ENCODE results near the gene HYCC2.
A peak's percentile ranks its signal among the peaks of the same experiment; 100 is the strongest.
"Not testable (repeated sequence)": the region's sequence is repeated elsewhere in the genome, so short reads cannot be mapped to it uniquely, and the experiment has no call there.

HYCC2 gene

GRCh38 chr2:201070948-201071478, 458 bp downstream of the HYCC2 start:
- DNase-seq: peak; percentile 4

DNA sequence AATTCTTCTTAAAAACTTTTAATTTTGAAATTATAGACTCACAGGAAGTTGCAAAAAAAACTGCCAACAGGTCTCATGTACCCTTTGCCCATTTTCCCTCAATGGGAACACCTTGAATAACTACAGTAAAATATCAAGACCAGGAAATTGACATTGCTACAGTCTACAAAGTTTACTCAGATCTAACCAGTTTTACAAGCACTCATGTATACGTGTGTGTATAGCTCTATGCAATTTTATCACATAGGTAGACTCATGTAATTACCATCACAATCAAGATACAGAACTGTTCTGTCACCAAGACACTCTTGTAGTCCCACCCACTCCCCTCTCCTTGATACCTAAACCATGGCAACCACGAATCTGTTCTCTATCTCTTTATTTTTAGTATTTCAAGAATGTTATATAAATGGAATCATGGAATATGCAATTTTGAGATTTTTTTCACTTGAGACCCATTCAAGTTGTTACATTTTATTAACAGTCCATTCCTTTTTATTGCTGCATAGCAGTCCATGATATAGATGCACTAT, 6.6 kb downstream of the HYCC2 start:
- DNase-seq: no peak

DNA sequence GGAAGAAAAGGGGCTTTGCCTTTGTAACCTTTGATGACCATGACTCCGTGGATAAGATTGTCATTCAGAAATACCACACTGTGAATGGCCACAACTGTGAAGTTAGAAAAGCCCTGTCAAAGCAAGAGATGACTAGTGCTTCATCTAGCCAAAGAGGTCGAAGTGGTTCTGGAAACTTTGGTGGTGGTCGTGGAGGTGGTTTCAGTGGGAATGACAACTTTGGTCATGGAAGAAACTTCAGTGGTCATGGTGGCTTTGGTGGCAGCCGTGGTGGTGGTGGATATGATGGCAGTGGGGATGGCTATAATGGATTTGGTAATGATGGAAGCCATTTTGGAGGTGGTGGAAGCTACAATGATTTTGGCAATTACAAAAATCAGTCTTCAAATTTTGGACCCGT, 8.0 kb downstream of the HYCC2 start:
- not testable (repeated sequence) for DNase-seq

- no peak for DNase-seq
Measured at GRCh38 chr2:201059961-201060755, 11.3 kb downstream of the HYCC2 start.

DNA sequence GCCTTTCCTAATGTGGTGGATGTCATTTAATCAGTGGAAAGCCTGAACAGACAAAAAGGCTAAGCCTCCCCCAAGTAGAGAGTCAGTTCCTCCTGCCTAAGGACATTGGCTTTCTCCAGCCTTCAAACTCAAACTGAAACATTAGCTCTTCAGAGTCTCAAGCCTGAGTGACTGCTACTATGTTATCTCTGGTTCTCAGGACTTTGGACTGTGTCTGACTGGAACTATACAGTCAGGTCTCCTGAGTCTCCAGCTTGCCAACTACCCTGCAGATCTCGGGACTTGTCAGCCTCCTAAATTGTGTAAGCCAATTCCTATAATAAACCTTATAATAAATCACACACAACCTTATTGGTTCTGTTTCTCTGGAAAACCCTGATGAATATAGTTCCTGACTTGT, 12.6 kb downstream of the HYCC2 start:
- no peak for DNase-seq

GRCh38 chr2:201057715-201058248, 13.7 kb downstream of the HYCC2 start:
- DNase-seq: no peak

DNA sequence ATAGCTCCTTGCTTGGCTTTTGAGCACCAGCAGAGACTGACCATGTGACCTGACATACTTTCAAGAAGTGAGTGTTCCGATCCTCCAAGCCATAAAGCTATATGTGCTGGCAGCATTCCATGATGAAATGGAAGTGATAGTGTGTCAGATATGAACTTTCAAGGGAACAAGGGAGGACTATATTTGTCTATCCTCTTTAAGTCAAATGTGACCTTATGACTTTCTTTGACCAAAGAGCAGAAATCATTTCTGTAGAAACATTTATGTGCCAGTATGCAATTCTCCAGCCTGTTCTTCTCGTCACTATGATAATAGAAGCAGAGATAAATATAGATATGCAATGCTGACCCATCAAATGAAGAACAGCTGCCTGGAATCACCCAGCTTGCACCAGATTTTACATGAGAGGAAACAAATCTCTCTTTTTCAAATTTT, 14.4 kb downstream of the HYCC2 start:
- no peak for DNase-seq

DNA sequence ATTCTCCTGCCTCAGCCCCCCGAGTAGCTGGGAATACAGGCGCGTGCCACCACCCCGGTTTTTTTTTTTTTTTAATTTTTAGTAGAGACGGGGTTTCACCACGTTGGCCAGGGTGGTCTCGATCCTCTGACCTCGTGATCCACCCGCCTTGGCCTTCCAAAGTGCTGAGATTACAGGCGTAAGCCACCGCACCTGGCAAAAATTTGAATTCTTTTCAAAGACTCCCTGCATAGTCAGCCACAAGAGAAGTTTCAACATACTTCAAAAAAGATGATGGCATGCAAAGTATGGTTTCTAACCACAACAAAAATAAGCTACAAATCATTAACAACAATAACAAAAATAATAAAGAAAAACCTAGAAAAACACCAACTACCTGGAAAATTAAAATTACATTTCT, 22.0 kb downstream of the HYCC2 start:
- DNase-seq: no peak

- DNase-seq: no peak
Measured at GRCh38 chr2:201046881-201047280, 24.6 kb downstream of the HYCC2 start.

- not testable (repeated sequence) for DNase-seq
Measured at GRCh38 chr2:201043050-201043449, 28.4 kb downstream of the HYCC2 start.

DNA sequence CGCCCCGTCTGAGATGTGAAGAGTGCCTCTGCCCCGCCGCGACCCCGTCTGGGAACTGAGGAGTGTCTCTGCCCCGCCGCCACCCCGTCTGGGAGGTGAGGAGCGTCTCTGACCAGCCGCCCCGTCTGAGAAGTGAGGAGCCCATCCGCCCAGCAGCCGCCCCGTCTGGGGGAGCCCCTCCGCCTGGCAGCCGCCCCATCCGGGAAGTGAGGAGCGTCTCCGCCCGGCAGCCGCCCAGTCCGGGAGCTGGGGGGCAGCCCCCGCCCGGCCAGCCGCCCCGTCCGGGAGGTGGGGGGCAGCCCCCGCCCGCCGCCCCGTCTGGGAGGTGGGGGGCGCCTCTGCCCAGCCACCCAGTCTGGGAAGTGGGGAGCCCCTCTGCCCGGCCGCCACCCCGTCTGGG, 29.0 kb downstream of the HYCC2 start:
- not testable (repeated sequence) for DNase-seq

DNA sequence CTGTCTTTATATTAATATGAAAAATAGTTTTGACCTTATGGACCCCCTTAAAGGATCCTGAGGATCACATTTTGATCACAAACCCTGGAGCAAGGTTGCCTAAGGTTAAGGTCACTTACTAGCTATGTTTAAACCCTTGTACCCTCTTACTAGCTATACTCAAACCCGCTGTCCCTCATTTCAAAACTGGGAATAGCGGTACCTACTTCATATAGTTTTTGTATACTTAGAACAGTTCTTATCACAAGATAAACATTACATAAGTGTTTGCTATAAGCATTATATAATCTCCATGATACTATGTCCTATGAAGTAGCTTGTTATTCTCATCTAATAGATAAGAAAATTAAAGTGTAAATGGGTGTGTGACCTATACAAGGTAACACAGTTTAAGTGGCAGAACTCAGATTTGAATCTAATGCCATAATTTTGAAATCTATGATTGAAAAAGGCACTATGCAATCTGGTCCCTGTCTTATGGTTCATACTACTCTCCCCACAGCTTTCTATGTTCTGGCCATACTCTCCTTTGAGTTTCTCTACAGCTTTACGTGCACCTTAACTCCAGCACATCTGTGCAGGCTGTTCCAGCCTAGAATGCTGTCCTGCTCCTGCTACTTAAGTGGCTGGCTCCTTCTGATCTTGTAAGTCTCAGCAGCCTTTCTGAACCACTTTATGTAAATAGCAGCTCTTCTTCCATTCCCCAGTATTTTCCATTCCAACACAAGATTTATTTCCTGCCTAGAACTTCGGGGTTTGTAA, 30.4 kb downstream of the HYCC2 start:
- DNase-seq: no peak

DNA sequence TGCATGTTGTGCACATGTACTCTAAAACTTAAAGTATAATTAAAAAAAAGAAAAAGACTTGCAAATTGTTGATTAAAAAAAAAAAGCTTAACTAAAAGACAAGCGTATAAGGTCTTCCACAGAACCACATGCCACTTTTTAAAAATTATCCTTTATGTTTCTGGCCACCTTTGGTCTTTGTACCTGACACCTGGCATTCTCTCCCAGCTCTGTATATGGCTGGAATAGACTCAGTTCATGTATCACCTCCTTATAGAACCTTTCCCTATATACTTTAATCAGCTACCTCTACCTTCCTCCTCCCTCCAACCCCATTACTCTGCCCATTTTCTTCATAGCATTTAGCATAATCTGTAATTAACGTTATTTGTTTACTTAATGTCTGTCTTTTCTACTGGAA, 32.6 kb downstream of the HYCC2 start:
- no peak for DNase-seq

- DNase-seq: not testable (repeated sequence)
Measured at GRCh38 chr2:201038361-201038760, 33.1 kb downstream of the HYCC2 start.

GRCh38 chr2:201034355-201034754, 37.1 kb downstream of the HYCC2 start:
- not testable (repeated sequence) for DNase-seq

DNA sequence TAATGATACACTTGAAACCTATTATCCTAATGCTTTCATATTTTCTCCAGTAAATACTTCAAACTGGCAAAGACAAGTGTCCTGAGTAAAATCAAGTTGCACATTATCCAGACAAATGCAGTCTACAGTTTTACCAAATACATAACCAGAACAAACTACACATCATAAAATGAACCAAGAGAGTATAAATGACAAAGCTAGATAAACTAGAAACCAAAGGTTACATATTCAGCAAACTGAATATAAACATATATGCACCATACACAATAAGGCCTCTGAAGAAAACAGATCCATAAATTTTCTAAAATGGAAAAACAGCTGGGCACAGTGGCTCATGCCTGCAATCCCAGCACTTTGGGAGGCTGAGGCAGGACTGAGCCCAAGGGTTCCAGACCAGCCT, 47.0 kb downstream of the HYCC2 start:
- DNase-seq: no peak

GRCh38 chr2:201021914-201022313, 49.6 kb downstream of the HYCC2 start:
- no peak for DNase-seq

All from HCEC 1CT (cell line).